K562 (cell line): ENCODE measurements around the gene IBA57. TPM values are rescaled to one million over a fixed set of nuclear protein-coding genes. Genes with fewer than 3 reads are reported as not detected.
A peak's percentile ranks its signal among the peaks of the same experiment; 100 is the strongest.

ENCODE experiments used
- BCL6 ChIP-seq: fragments of 250-450 bp; sonication (Bioruptor Pico); IDR thresholded peaks from 2 replicates; pipeline ENCODE4 v1.4.0; 2020
- CBX8 ChIP-seq: fragments of 200-600 bp; sonication (generic); IDR thresholded peaks from 2 replicates; pipeline ENCODE4 v1.6.1; 2012; ENCODE audit warnings: borderline replicate concordance, mixed run types, low read depth, mild to moderate bottlenecking, moderate library complexity, mixed read lengths, low read length, control low read depth, inconsistent platforms; ENCODE audit not compliant: poor library complexity, severe bottlenecking; ENCODE audit errors: extremely low read depth
- CCAR2 ChIP-seq: fragments of 200-400 bp; formaldehyde crosslinking; IDR thresholded peaks from 2 replicates; pipeline ENCODE4 v1.6.1; 2017; ENCODE audit warnings: mild to moderate bottlenecking, low read depth, low read length
- ELK1 ChIP-seq: sonication (generic); formaldehyde crosslinking; IDR thresholded peaks from 2 replicates; pipeline ENCODE4 v1.8.1; 2022; ENCODE audit warnings: missing genetic modification reagents
- FOXA1 ChIP-seq: fragments of 450-650 bp; IDR thresholded peaks from 2 replicates; pipeline ENCODE4 v1.6.1; 2016; ENCODE audit warnings: mild to moderate bottlenecking, borderline replicate concordance
- FOXP4 ChIP-seq: sonication (generic); formaldehyde crosslinking; IDR thresholded peaks from 2 replicates; pipeline ENCODE4 v1.8.0; 2022; ENCODE audit warnings: mild to moderate bottlenecking, missing genetic modification reagents, borderline replicate concordance
- GTF2E2 ChIP-seq: fragments of 200-800 bp; sonication (Bioruptor generic); IDR thresholded peaks from 2 replicates; pipeline ENCODE4 v1.6.1; 2016; ENCODE audit warnings: missing genetic modification characterization, missing compliant biosample characterization
- HMG20B ChIP-seq: fragments of 250-450 bp; sonication (Bioruptor Pico); IDR thresholded peaks from 2 replicates; pipeline ENCODE4 v1.5.0; 2021; ENCODE audit warnings: mild to moderate bottlenecking
- MYBL2 ChIP-seq, 2 experiments: fragments of 450-650 bp in 1 of 2; sonication (generic) in 1 of 2; formaldehyde crosslinking in 1 of 2; IDR thresholded peaks; 2 replicates each; pipeline versions ENCODE4 v1.6.1 to v1.8.1; 2017 to 2022; ENCODE audit warnings: borderline replicate concordance in 1 of 2, inconsistent platforms in 1 of 2, low read depth in 1 of 2, mild to moderate bottlenecking in 1 of 2, missing genetic modification reagents in 1 of 2, moderate library complexity in 1 of 2
- NFIC ChIP-seq: fragments of 450-650 bp; IDR thresholded peaks from 2 replicates; pipeline ENCODE4 v1.6.1; 2017; ENCODE audit warnings: mild to moderate bottlenecking, inconsistent platforms
- PRDM10 ChIP-seq: fragments of 450-650 bp; IDR thresholded peaks from 2 replicates; pipeline ENCODE4 v1.6.1; 2018; ENCODE audit not compliant: partially characterized antibody
- RBM34 ChIP-seq: fragments of 200-400 bp; formaldehyde crosslinking; IDR thresholded peaks from 2 replicates; pipeline ENCODE4 v1.6.1; 2018; ENCODE audit warnings: low read length, borderline replicate concordance; ENCODE audit not compliant: insufficient read depth
- SIN3A ChIP-seq, 2 experiments: fragments of 150-350 bp in 1 of 2; IDR thresholded peaks; 2 replicates each; pipeline ENCODE4 v1.6.1; 2011 to 2016; ENCODE audit warnings: borderline replicate concordance in 2 of 2, low read depth in 2 of 2, low read length in 2 of 2, mild to moderate bottlenecking in 2 of 2, moderate library complexity in 2 of 2; ENCODE audit not compliant: control insufficient read depth in 1 of 2
- SNAPC5 ChIP-seq: fragments of 250-450 bp; sonication (Bioruptor Pico); IDR thresholded peaks from 2 replicates; pipeline ENCODE4 v1.8.0; 2021; ENCODE audit warnings: moderate library complexity, mild to moderate bottlenecking, inconsistent platforms
- TAL1 ChIP-seq: fragments of 450-650 bp; IDR thresholded peaks from 2 replicates; pipeline ENCODE4 v1.6.1; 2016; ENCODE audit warnings: mild to moderate bottlenecking
- TBL1XR1 ChIP-seq, 2 experiments: IDR thresholded peaks; 2 replicates each; pipeline ENCODE4 v1.6.1; 2012; ENCODE audit warnings: improper control_type of control experiment in 2 of 2, low read length in 2 of 2, mild to moderate bottlenecking in 1 of 2
- ZNF436 ChIP-seq: fragments of 250-450, 450-650 bp; sonication (Bioruptor Pico); formaldehyde crosslinking; IDR thresholded peaks from 2 replicates; pipeline ENCODE4 v1.7.0; 2020; ENCODE audit warnings: mild to moderate bottlenecking
- ZNF75A ChIP-seq: fragments of 450-650 bp; formaldehyde crosslinking; IDR thresholded peaks from 2 replicates; pipeline ENCODE4 v1.4.0; 2020; ENCODE audit warnings: mild to moderate bottlenecking
- polyA plus RNA-seq, 8 experiments: library from polyadenylated mRNA; depleted of rRNA in 4 of 8; stranded (reverse) in 5 of 8; unstranded in 3 of 8; fragments of >200 nt; fragmentation: Nextera tagmentation in 2 of 8; fragmentation: Illumina TruSeq in 1 of 8; extraction: Ambion mirVana in 2 of 8; extraction: Trizol in 1 of 8; gene quantifications; 2 replicates each; pipeline versions ENCODE4 v1.2.1 to v1.2.3, GENCODE V29; 2011 to 2014; ENCODE audit warnings: inconsistent platforms in 1 of 8, missing spikeins in 1 of 8
- total RNA-seq, 7 experiments: library from RNA; depleted of rRNA in 6 of 7; stranded (reverse); fragments of >200 nt in 6 of 7; fragmentation: Illumina TruSeq in 2 of 7; extraction: Trizol in 2 of 7; gene quantifications; 2 replicates each; pipeline versions ENCODE4 v1.2.1 to v1.2.3, GENCODE V29; 2011 to 2021; ENCODE audit warnings: low replicate concordance in 1 of 7

Gene IBA57
- total and polyA plus RNA-seq, 9 of the 15 experiments (the other 6 are each of a cell fraction or from before 2014, with no cell fraction given), result 0.77 to 15.5 (median 2.7) TPM

- TF ChIP-seq TBL1XR1 (IDR thresholded peaks at IDR 0.05; ENCODE audit: low read length in 2 of 2) (peak in 1 of 2 experiments; percentile 51; a peak in 1 of 4 replicates), SNAPC5 (no peak), PRDM10 (peak; percentile 46), CBX8 (no peak), MYBL2 (IDR thresholded peaks at IDR 0.05; ENCODE audit: low read depth) (no peak), MYBL2 (CRISPR knock-in tag; IDR thresholded peaks at IDR 0.05; ENCODE audit: borderline replicate concordance) (no peak), FOXP4 (0 out of 2 replicates have a peak, but pooled peaks have one; percentile 34), RBM34 (no peak), FOXA1 (no peak), ELK1 (no peak), ZNF436 (CRISPR knock-in tag) (no peak), ZNF75A (no peak), SIN3A (IDR thresholded peaks at IDR 0.05; ENCODE audit: borderline replicate concordance in 2 of 2, control insufficient read depth in 1 of 2, low read depth in 2 of 2, low read length in 2 of 2) (peak in 1 of 2 experiments; percentile 72; a peak in 1 of 4 replicates), GTF2E2 (tag) (0 out of 2 replicates have a peak, but pooled peaks have one; percentile 11), TAL1 (peak; percentile 80), NFIC (peak; percentile 72), HMG20B (CRISPR knock-in tag) (no peak), CCAR2 (no peak), BCL6 (CRISPR knock-in tag) (no peak)
Measured at GRCh38 chr1:228164561-228165371, 838 bp upstream of the IBA57 start (continued).
